Hematopoietic multipotent progenitor cell treated with erythropoietin and hydrocortisone succinate and interleukin-3 and kit ligand, for 17 days (in vitro differentiated cells): Measurements from ENCODE around the gene CRISP2.

Source experiments
- DNase-seq: peaks from one replicate; pipeline ENCODE4 v3.0.0-alpha.2; 2015; ENCODE audit warnings: low spot score

Gene CRISP2

GRCh38 chr6:49662231-49662891 lies 51.0 kb downstream of the CRISP2 start:
- no peak for DNase-seq

- DNase-seq, result no peak
Observed at GRCh38 chr6:49653942-49654341, 59.4 kb downstream of the CRISP2 start.

- no peak for DNase-seq
Observed at GRCh38 chr6:49653438-49653837, 59.9 kb downstream of the CRISP2 start.

GRCh38 chr6:49651239-49651638 lies 62.1 kb downstream of the CRISP2 start:
- no peak for DNase-seq

- DNase-seq, result no peak
Observed at GRCh38 chr6:49649988-49650387, 63.4 kb downstream of the CRISP2 start.

- peak; percentile 73 for DNase-seq
Observed at GRCh38 chr6:49648036-49648435, 65.3 kb downstream of the CRISP2 start.

- DNase-seq, result peak; percentile 64
Observed at GRCh38 chr6:49647476-49647875, 65.9 kb downstream of the CRISP2 start.

GRCh38 chr6:49646942-49647341 lies 66.4 kb downstream of the CRISP2 start:
- no peak for DNase-seq

GRCh38 chr6:49646130-49646824 lies 67.1 kb downstream of the CRISP2 start:
- DNase-seq, result peak; percentile 89

GRCh38 chr6:49645139-49645538 lies 68.2 kb downstream of the CRISP2 start:
- no peak for DNase-seq
